Right lobe of liver (tissue), 4 donors: ENCODE results near the gene MT4.

ENCODE experiments used
- POLR2A ChIP-seq: fragments of 450-650 bp; IDR thresholded peaks from one replicate; pipeline ENCODE4 v1.6.1; 2017; ENCODE audit warnings: antibody characterized with exemption, mild to moderate bottlenecking
- TF ChIP-seq, protein P1 (sequence below), 4 donors: fragments of 200-600 bp in 3 of 4; fragments of 450-650 bp in 1 of 4; IDR thresholded peaks; one replicate each; pipeline versions ENCODE4 v1.5.1 to v1.8.0; 2016 to 2022; ENCODE audit warnings: antibody characterized with exemption in 4 of 4, mild to moderate bottlenecking in 2 of 4
- donor health status: DM: no; HTN: no; CAD: no.
- donor health status: DM: no; HTN: no; CAD: no.
- donor health status: DM: no; HTN: yes; CAD: no.

DNA sequence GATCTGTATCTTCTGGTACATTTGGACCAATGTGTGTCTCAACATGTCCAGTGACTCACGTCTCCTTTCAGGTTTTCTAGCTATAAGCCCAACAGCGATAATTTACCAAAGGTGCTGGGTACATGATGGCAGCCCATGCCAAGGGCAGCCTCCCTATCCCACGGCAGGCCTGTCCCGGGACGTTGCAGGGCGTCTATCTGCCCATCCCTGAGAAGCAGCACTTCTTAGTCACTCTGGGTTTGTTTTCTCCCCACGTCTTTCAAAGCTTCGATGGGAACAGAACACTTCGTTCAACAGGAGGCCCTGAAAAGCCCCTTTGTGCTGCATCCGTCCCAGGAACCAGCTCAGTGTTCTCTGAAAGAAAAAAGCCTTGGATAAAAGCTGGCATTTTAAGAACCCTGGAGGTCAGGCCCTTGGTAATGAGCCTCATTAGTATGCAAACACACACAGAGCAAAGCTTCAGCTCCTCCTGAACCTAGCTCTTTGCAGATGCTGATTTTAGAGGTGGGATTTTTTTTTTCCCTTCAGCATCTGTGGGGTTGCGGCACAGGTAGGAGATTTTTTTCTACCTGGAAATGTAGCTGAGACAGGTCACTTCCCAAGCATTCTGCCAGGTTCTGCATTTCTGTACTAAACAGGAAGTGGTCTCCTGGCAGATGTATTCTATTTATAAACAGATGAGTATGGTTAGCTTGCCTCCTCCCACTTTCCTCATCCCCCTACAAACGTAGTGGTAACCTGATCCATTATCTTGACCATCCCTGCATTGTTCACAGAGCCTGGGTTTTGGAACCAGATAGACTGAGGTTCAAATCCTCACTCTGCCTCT is 17.5 kb upstream of the MT4 start:
- TF ChIP-seq, protein P1, sequence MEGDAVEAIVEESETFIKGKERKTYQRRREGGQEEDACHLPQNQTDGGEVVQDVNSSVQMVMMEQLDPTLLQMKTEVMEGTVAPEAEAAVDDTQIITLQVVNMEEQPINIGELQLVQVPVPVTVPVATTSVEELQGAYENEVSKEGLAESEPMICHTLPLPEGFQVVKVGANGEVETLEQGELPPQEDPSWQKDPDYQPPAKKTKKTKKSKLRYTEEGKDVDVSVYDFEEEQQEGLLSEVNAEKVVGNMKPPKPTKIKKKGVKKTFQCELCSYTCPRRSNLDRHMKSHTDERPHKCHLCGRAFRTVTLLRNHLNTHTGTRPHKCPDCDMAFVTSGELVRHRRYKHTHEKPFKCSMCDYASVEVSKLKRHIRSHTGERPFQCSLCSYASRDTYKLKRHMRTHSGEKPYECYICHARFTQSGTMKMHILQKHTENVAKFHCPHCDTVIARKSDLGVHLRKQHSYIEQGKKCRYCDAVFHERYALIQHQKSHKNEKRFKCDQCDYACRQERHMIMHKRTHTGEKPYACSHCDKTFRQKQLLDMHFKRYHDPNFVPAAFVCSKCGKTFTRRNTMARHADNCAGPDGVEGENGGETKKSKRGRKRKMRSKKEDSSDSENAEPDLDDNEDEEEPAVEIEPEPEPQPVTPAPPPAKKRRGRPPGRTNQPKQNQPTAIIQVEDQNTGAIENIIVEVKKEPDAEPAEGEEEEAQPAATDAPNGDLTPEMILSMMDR (IDR thresholded peaks at IDR 0.05) = no peak
- TF ChIP-seq POLR2A = no peak
